MM.1S (cell line): Measurements from ENCODE around the gene WDR48.

Source experiments
- DNase-seq: peaks from one replicate; pipeline ENCODE4 v3.0.0-alpha.2; 2015
- H2AFZ ChIP-seq: fragments of 300-600 bp; sonication (generic); 2 replicates; pipeline ENCODE4 v1.6.0; 2016; ENCODE audit warnings: antibody characterized with exemption, low read length
- H3F3A ChIP-seq: fragments of 300-600 bp; sonication (generic); 2 replicates; pipeline ENCODE4 v1.6.1; 2016; ENCODE audit warnings: mild to moderate bottlenecking, antibody characterized with exemption, low read length, moderate library complexity, mixed read lengths; ENCODE audit not compliant: insufficient read depth
- H3K27ac ChIP-seq: fragments of 300-600 bp; sonication (generic); 2 replicates; pipeline ENCODE4 v1.5.1; 2016; ENCODE audit warnings: mild to moderate bottlenecking, low read length
- H3K27me3 ChIP-seq: fragments of 300-600 bp; sonication (generic); replicated peaks from 2 replicates; pipeline ENCODE4 v1.6.0; 2016; ENCODE audit warnings: low read length; ENCODE audit not compliant: insufficient read depth
- H3K36me3 ChIP-seq: fragments of 300-600 bp; sonication (generic); replicated peaks from 2 replicates; pipeline ENCODE4 v1.6.1; 2016; ENCODE audit warnings: mild to moderate bottlenecking, low read length, mixed read lengths; ENCODE audit not compliant: insufficient read depth
- H3K4me1 ChIP-seq: fragments of 300-600 bp; sonication (generic); 2 replicates; pipeline ENCODE4 v1.6.1; 2016; ENCODE audit warnings: low read length, mixed read lengths
- H3K4me2 ChIP-seq: fragments of 300-600 bp; sonication (generic); 2 replicates; pipeline ENCODE4 v1.6.0; 2016; ENCODE audit warnings: low read depth, low read length
- H3K4me3 ChIP-seq: fragments of 300-600 bp; sonication (generic); 2 replicates; pipeline ENCODE4 v1.5.1; 2016; ENCODE audit warnings: low read length, mixed read lengths
- H3K79me2 ChIP-seq: fragments of 300-600 bp; sonication (generic); 2 replicates; pipeline ENCODE4 v1.6.1; 2016; ENCODE audit warnings: mixed run types, low read length, mixed read lengths
- H3K9ac ChIP-seq: fragments of 300-600 bp; sonication (generic); 2 replicates; pipeline ENCODE4 v1.6.1; 2016; ENCODE audit warnings: low read length, mixed read lengths
- H3K9me2 ChIP-seq: fragments of 300-600 bp; sonication (generic); replicated peaks from 2 replicates; pipeline ENCODE4 v1.6.1; 2016; ENCODE audit warnings: mild to moderate bottlenecking, low read length, mixed read lengths; ENCODE audit not compliant: insufficient read depth
- H3K9me3 ChIP-seq: fragments of 300-600 bp; sonication (generic); replicated peaks from 2 replicates; pipeline ENCODE4 v1.6.1; 2016; ENCODE audit warnings: mild to moderate bottlenecking, low read length, mixed read lengths; ENCODE audit not compliant: insufficient read depth
- H4K20me1 ChIP-seq: fragments of 300-600 bp; sonication (generic); 2 replicates; pipeline ENCODE4 v1.6.1; 2016; ENCODE audit warnings: mild to moderate bottlenecking, low read length, moderate library complexity, mixed read lengths; ENCODE audit not compliant: insufficient read depth
- CTCF ChIP-seq: fragments of 300-600 bp; sonication (generic); IDR thresholded peaks from 2 replicates; pipeline ENCODE4 v1.5.1; 2016; ENCODE audit warnings: antibody characterized with exemption, low read length, mixed read lengths
- EZH2 ChIP-seq: fragments of 300-600 bp; sonication (generic); optimal IDR thresholded peaks from 2 replicates; pipeline ENCODE3; 2017; ENCODE audit warnings: low read depth, mild to moderate bottlenecking, antibody characterized with exemption, low read length, mixed read lengths
- EZH2phosphoT487 ChIP-seq: fragments of 300-600 bp; sonication (generic); IDR thresholded peaks from 2 replicates; pipeline ENCODE4 v1.6.1; 2018; ENCODE audit warnings: antibody characterized with exemption, low read length

Gene WDR48

DNA sequence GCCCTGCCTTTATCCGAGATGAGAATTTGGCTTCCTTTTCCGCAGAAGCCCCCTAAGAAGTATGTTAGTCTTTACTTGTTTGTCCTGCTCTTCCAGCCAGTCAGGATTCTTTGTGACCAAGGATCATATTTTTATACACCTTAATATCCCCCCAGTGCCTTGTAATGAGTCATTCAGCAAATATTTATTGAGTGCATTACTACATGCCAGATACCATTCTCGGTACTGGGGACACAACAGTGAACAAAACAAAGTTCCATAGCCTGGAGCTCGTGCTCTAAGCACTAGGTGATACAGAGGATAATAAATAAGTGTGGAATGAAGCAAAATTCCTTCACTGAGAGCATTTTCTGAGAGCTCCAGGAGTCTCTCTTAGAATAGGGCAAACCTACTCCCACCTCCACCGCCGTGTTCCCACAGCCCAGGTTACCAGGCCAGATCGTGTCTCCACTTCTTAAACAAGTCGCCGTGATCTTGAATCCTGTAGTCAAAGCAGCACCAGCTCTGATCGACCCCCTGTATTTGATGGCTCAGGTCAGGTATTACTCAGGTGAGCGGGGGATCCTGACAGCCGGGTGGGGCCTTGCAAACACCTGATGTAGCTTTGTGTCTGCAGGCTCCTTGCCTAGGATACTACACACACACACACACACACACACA lies 74.2 kb downstream of the WDR48 start:
- DNase-seq = no peak
- Histone ChIP-seq H3K79me2 (no peaks in the 10 kb centered on the region), H3K27me3 (no peaks in the 10 kb centered on the region), H3K9ac (no peak overlapping the region), H3K4me2 (no peak overlapping the region), H3K9me2 (no peaks in the 10 kb centered on the region), H3F3A (no peaks in the 10 kb centered on the region), H3K4me3 (no peak overlapping the region), H3K36me3 (no peaks in the 10 kb centered on the region), H3K9me3 (no peaks in the 10 kb centered on the region), H3K4me1 (0 out of 2 replicates have a peak, but pooled peaks cover 7% of the 10 kb centered on the region), H2AFZ (no peak overlapping the region), H3K27ac (no peak overlapping the region), H4K20me1 (no peaks in the 10 kb centered on the region)
- TF ChIP-seq EZH2 (no peak), CTCF (no peak), EZH2phosphoT487 (no peak)

- H3K9me2 ChIP-seq = no peaks in the 10 kb centered on the region
- no peaks in the 10 kb centered on the region for H3K36me3 ChIP-seq
- H2AFZ ChIP-seq = no peak overlapping the region
- H3F3A ChIP-seq = no peaks in the 10 kb centered on the region
- H3K27ac ChIP-seq = no peak overlapping the region
- no peaks in the 10 kb centered on the region for H4K20me1 ChIP-seq
- no peaks in the 10 kb centered on the region for H3K9me3 ChIP-seq
- no peak overlapping the region for H3K4me2 ChIP-seq
- no peaks in the 10 kb centered on the region for H3K79me2 ChIP-seq
- peak; percentile 38 for DNase-seq
- H3K4me3 ChIP-seq = no peak overlapping the region
- 0 out of 2 replicates have a peak, but pooled peaks cover 7% of the 10 kb centered on the region for H3K4me1 ChIP-seq
- H3K27me3 ChIP-seq = no peaks in the 10 kb centered on the region
- TF ChIP-seq EZH2phosphoT487 (no peak), CTCF (peak; percentile 44)
- no peak overlapping the region for H3K9ac ChIP-seq
Observed at GRCh38 chr3:39126532-39127071, 74.8 kb downstream of the WDR48 start.

DNA sequence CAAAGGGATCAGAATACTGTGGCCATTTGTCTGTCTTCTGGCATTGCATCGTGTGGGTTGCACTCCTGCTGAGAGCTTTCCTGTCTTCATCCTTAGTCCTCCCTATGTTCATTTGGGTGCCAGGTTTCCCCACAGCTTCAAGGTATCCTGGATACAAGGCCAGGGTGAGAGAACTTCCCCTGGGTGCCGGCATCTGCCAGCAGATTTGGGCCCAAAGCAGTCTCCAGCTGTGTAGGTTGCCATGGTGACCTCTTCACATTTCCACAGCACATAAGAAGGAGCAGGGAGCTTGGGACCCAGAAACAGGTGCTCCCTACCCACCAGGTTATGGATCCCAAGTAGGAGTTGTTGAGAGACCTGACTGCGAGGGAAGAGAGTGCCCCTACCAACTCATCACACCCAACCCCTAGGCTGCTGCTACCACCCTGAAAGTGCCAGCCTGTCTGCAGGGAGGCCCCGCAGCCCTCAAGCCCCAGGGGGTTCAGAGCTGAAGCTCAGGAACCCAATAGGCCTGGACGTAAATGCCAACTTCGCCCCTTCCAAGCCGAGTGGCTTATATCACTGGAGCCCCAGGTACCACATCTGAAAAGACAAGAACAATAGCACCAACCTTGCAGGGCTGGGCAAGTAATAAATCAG lies 75.6 kb downstream of the WDR48 start:
- Histone ChIP-seq H3K9me3 (no peaks in the 10 kb centered on the region), H3K4me2 (no peak overlapping the region), H3K27ac (no peak overlapping the region), H3K9me2 (no peaks in the 10 kb centered on the region), H3K79me2 (no peaks in the 10 kb centered on the region), H3K27me3 (no peaks in the 10 kb centered on the region), H3F3A (no peaks in the 10 kb centered on the region), H2AFZ (no peak overlapping the region), H3K4me3 (no peak overlapping the region), H4K20me1 (no peaks in the 10 kb centered on the region), H3K36me3 (no peaks in the 10 kb centered on the region), H3K9ac (no peak overlapping the region), H3K4me1 (0 out of 2 replicates have a peak, but pooled peaks cover 7% of the 10 kb centered on the region)
- DNase-seq = no peak
- no peak for TF ChIP-seq CTCF
